PC-9 (cell line): ENCODE measurements around the gene TMEM14A.
"Not testable (repeated sequence)": the region's sequence is repeated elsewhere in the genome, so short reads cannot be mapped to it uniquely, and the experiment has no call there.

Source experiments
- CTCF ChIP-seq: fragments of 200-600 bp; sonication (generic); conservative IDR thresholded peaks from 2 replicates; pipeline ENCODE4 v1.6.1; 2017; ENCODE audit warnings: mixed run types, antibody characterized with exemption, mild to moderate bottlenecking, moderate library complexity
- EZH2 ChIP-seq: fragments of 200-600 bp; sonication (generic); IDR thresholded peaks from 2 replicates; pipeline ENCODE4 v1.8.0; 2017; ENCODE audit warnings: antibody characterized with exemption, low read depth

GRCh38 chr6:52704781-52705502 lies 34.0 kb downstream of the TMEM14A start:
- TF ChIP-seq CTCF, EZH2: not testable (repeated sequence)
